IPS-20b (cell line): ENCODE measurements around the gene NMRK2.
A peak's percentile ranks its signal among the peaks of the same experiment; 100 is the strongest.
"Not testable (repeated sequence)": the region's sequence is repeated elsewhere in the genome, so short reads cannot be mapped to it uniquely, and the experiment has no call there.

ENCODE experiments used
- H3K27ac ChIP-seq: one replicate; pipeline ENCODE4 v1.5.1; 2013; ENCODE audit warnings: low read length
- H3K27me3 ChIP-seq: 2 replicates; pipeline ENCODE4 v1.6.1; 2013; ENCODE audit warnings: mild to moderate bottlenecking, low read length, inconsistent platforms; ENCODE audit not compliant: insufficient read depth
- H3K36me3 ChIP-seq: 2 replicates; pipeline ENCODE4 v1.6.1; 2013; ENCODE audit warnings: low read depth, mild to moderate bottlenecking, inconsistent platforms, low read length, moderate library complexity; ENCODE audit not compliant: insufficient read depth
- H3K4me1 ChIP-seq: 2 replicates; pipeline ENCODE4 v1.6.1; 2013; ENCODE audit warnings: mild to moderate bottlenecking, control low read depth, inconsistent platforms, low read length, moderate library complexity; ENCODE audit not compliant: insufficient read depth
- H3K4me3 ChIP-seq: 2 replicates; pipeline ENCODE4 v1.5.1; 2013; ENCODE audit warnings: mild to moderate bottlenecking, low read length, inconsistent platforms
- H3K9ac ChIP-seq: 2 replicates; pipeline ENCODE4 v1.6.1; 2013; ENCODE audit warnings: low read depth, mild to moderate bottlenecking, inconsistent platforms, low read length, moderate library complexity
- H3K9me3 ChIP-seq: 2 replicates; pipeline ENCODE4 v1.6.1; 2013; ENCODE audit warnings: mild to moderate bottlenecking, low read depth, low read length, inconsistent platforms; ENCODE audit not compliant: insufficient read depth

Gene NMRK2

GRCh38 chr19:3955688-3956087 lies 22.8 kb downstream of the NMRK2 start:
- H3K4me1 ChIP-seq = no peaks in the 10 kb centered on the region
- H3K9ac ChIP-seq = no peak overlapping the region; the same call in 1 of the 2 replicates
- H3K9me3 ChIP-seq = no peaks in the 10 kb centered on the region
- peaks cover 38% of the 10 kb centered on the region for H3K36me3 ChIP-seq
- H3K27me3 ChIP-seq = no peaks in the 10 kb centered on the region
- no peak overlapping the region for H3K27ac ChIP-seq
- H3K4me3 ChIP-seq = no peak overlapping the region

- no peaks in the 10 kb centered on the region for H3K27me3 ChIP-seq
- no peaks in the 10 kb centered on the region for H3K4me1 ChIP-seq
- peaks cover 70% of the 10 kb centered on the region for H3K36me3 ChIP-seq
- no peak overlapping the region for H3K4me3 ChIP-seq
- H3K9me3 ChIP-seq = no peaks in the 10 kb centered on the region
- no peak overlapping the region for H3K27ac ChIP-seq
- H3K9ac ChIP-seq = no peak overlapping the region
These were observed 26.2 kb downstream of the NMRK2 start for GRCh38 chr19:3958836-3959765.

- Histone ChIP-seq H3K9ac (no peak overlapping the region), H3K4me3 (no peak overlapping the region), H3K27me3 (no peaks in the 10 kb centered on the region), H3K9me3 (no peaks in the 10 kb centered on the region), H3K36me3 (peaks cover 77% of the 10 kb centered on the region), H3K4me1 (no peaks in the 10 kb centered on the region), H3K27ac (no peak overlapping the region)
These were observed 26.9 kb downstream of the NMRK2 start for GRCh38 chr19:3959766-3960131.

- Histone ChIP-seq H3K27ac (no peak overlapping the region), H3K4me3 (no peak overlapping the region), H3K4me1 (no peaks in the 10 kb centered on the region), H3K9me3 (no peaks in the 10 kb centered on the region), H3K36me3 (peaks cover 90% of the 10 kb centered on the region), H3K27me3 (no peaks in the 10 kb centered on the region), H3K9ac (no peak overlapping the region)
These were observed 28.1 kb downstream of the NMRK2 start for GRCh38 chr19:3961007-3961406.

- Histone ChIP-seq H3K4me3 (no peak overlapping the region), H3K9ac (no peak overlapping the region), H3K9me3 (no peaks in the 10 kb centered on the region), H3K27ac (no peak overlapping the region), H3K27me3 (no peaks in the 10 kb centered on the region), H3K36me3 (peaks cover 96% of the 10 kb centered on the region), H3K4me1 (peaks cover 7% of the 10 kb centered on the region; the same call in 1 of the 2 replicates)
These were observed 30.8 kb downstream of the NMRK2 start for GRCh38 chr19:3963458-3964255.

- Histone ChIP-seq H3K27ac (no peak overlapping the region), H3K9me3 (no peaks in the 10 kb centered on the region), H3K4me1 (peaks cover 12% of the 10 kb centered on the region; the same call in 1 of the 2 replicates), H3K9ac (no peak overlapping the region), H3K4me3 (no peak overlapping the region), H3K36me3 (peaks cover 93% of the 10 kb centered on the region), H3K27me3 (no peaks in the 10 kb centered on the region)
These were observed 31.7 kb downstream of the NMRK2 start for GRCh38 chr19:3964256-3965194.

GRCh38 chr19:3966051-3967017 lies 33.5 kb downstream of the NMRK2 start:
- Histone ChIP-seq H3K27ac (no peak overlapping the region), H3K9ac (no peak overlapping the region), H3K36me3 (peaks cover 77% of the 10 kb centered on the region), H3K4me3 (no peak overlapping the region), H3K27me3 (no peaks in the 10 kb centered on the region), H3K9me3 (no peaks in the 10 kb centered on the region), H3K4me1 (peaks cover 12% of the 10 kb centered on the region; the same call in 1 of the 2 replicates)

- peak overlapping the region; percentile 17; the same call in 1 of the 2 replicates for H3K4me3 ChIP-seq
- not testable (repeated sequence) for H3K9me3 ChIP-seq, H3K27me3 ChIP-seq
- H3K27ac ChIP-seq = peak overlapping the region; percentile 81
- H3K36me3 ChIP-seq = peaks cover 64% of the 10 kb centered on the region
- peak overlapping the region; percentile 76; the same call in 1 of the 2 replicates for H3K9ac ChIP-seq
- H3K4me1 ChIP-seq = peaks cover 12% of the 10 kb centered on the region; the same call in 1 of the 2 replicates
These were observed 35.1 kb downstream of the NMRK2 start for GRCh38 chr19:3967983-3968382.

GRCh38 chr19:3968556-3969434 lies 35.9 kb downstream of the NMRK2 start:
- Histone ChIP-seq H3K4me1 (peaks cover 12% of the 10 kb centered on the region; the same call in 1 of the 2 replicates), H3K4me3 (peak overlapping the region; percentile 94; the same call in 1 of the 2 replicates), H3K27ac (peak overlapping the region; percentile 81), H3K36me3 (peaks cover 56% of the 10 kb centered on the region), H3K27me3 (no peaks in the 10 kb centered on the region), H3K9me3 (no peaks in the 10 kb centered on the region), H3K9ac (peak overlapping the region; percentile 97; the same call in 1 of the 2 replicates)
